Endothelial cell of umbilical vein (primary cell): Measurements from ENCODE around the gene PDE4B. TPM values are rescaled to one million over a fixed set of nuclear protein-coding genes. Genes with fewer than 3 reads are reported as not detected.

Experiments used
- BruUV-seq: library from RNA; stranded (reverse); fragments of 400-500 nt; replicated peaks from 2 replicates; lab custom pipeline; 2021; lab: Mats Ljungman, UMichigan
- CTCF ChIA-PET: fragments of 300-600, 350-600 bp; sonication (Branson Sonifier 250); formaldehyde crosslinking; loops from one replicate; lab custom pipeline; 2021; ENCODE audit warnings: antibody characterized with exemption, inconsistent platforms; lab: Charles Lee
- POLR2A ChIA-PET: fragments of 300-600, 350-600 bp; sonication (Branson Sonifier 250); formaldehyde crosslinking; loops from one replicate; lab custom pipeline; 2021; ENCODE audit warnings: antibody characterized with exemption, inconsistent platforms; lab: Charles Lee
- DNase-seq: peaks from one replicate; pipeline ENCODE4 v3.0.0-alpha.2; 2011; ENCODE audit warnings: low read depth, low spot score
- FAIRE-seq: peaks from 2 replicates; lab custom pipeline; 2011; peaks lifted over from hg19 to GRCh38; lab: Jason Lieb, UNC
- H2AFZ ChIP-seq: 2 replicates; pipeline ENCODE4 v1.6.0; 2012; ENCODE audit warnings: low read depth, low read length, control low read depth, inconsistent platforms
- H3K27ac ChIP-seq: 2 replicates; pipeline ENCODE4 v1.5.1; 2011; ENCODE audit warnings: low read depth, mild to moderate bottlenecking, control low read depth, low read length, moderate library complexity; ENCODE audit not compliant: insufficient read depth
- H3K27me3 ChIP-seq, 2 experiments: 2 replicates each; pipeline versions ENCODE4 v1.6.0 to v1.6.1; 2011; ENCODE audit warnings: low read length in 2 of 2, mixed read lengths in 1 of 2; ENCODE audit not compliant: control insufficient read depth in 2 of 2, insufficient read depth in 2 of 2
- H3K36me3 ChIP-seq, 2 experiments: 2 replicates in 1 of 2; 3 replicates in 1 of 2; pipeline ENCODE4 v1.5.1; 2011; ENCODE audit warnings: low read length in 2 of 2, mild to moderate bottlenecking in 1 of 2, moderate library complexity in 1 of 2; ENCODE audit not compliant: control insufficient read depth in 2 of 2, insufficient read depth in 2 of 2; ENCODE audit errors: extremely low read depth in 1 of 2
- H3K4me1 ChIP-seq: 3 replicates; pipeline ENCODE4 v1.5.1; 2011; ENCODE audit warnings: mild to moderate bottlenecking, low read length; ENCODE audit not compliant: control insufficient read depth, insufficient read depth; ENCODE audit errors: extremely low read depth
- H3K4me2 ChIP-seq: 2 replicates; pipeline ENCODE4 v1.6.1; 2011; ENCODE audit warnings: low read length, control low read depth, mixed read lengths; ENCODE audit not compliant: insufficient read depth
- H3K4me3 ChIP-seq, 3 experiments: fragments of 200-600 bp in 1 of 3; sonication (generic), shearing (Covaris generic) in 1 of 3; replicated peaks in 1 of 3; 2 replicates each; pipeline ENCODE4 v1.5.1; 2011 to 2016; ENCODE audit warnings: control low read depth in 3 of 3, low read length in 3 of 3, mild to moderate bottlenecking in 2 of 3, inconsistent platforms in 1 of 3, low read depth in 1 of 3, moderate library complexity in 1 of 3; ENCODE audit not compliant: insufficient read depth in 1 of 3
- H3K79me2 ChIP-seq: 2 replicates; pipeline ENCODE4 v1.6.0; 2012; ENCODE audit warnings: low read length, inconsistent platforms; ENCODE audit not compliant: control insufficient read depth, insufficient read depth
- H3K9ac ChIP-seq: replicated peaks from 2 replicates; pipeline ENCODE3; 2011; ENCODE audit warnings: low read length, control low read depth; ENCODE audit not compliant: insufficient read depth; ENCODE audit errors: extremely low read depth
- H3K9me1 ChIP-seq: replicated peaks from 3 replicates; pipeline ENCODE4 v1.6.0; 2011; ENCODE audit warnings: mild to moderate bottlenecking, low read length; ENCODE audit not compliant: control insufficient read depth, insufficient read depth; ENCODE audit errors: extremely low read depth
- H3K9me3 ChIP-seq: replicated peaks from 2 replicates; pipeline ENCODE4 v1.5.1; 2012; ENCODE audit warnings: low read length, inconsistent platforms; ENCODE audit not compliant: control insufficient read depth, insufficient read depth
- H4K20me1 ChIP-seq: replicated peaks from 2 replicates; pipeline ENCODE3; 2011; ENCODE audit warnings: mild to moderate bottlenecking, low read length; ENCODE audit not compliant: control insufficient read depth, insufficient read depth; ENCODE audit errors: extremely low read depth
- FOS ChIP-seq: IDR thresholded peaks from 2 replicates; pipeline ENCODE4 v1.6.1; 2011; ENCODE audit warnings: mild to moderate bottlenecking, low read length, moderate library complexity, borderline replicate concordance; ENCODE audit not compliant: insufficient read depth
- GATA2 ChIP-seq: IDR thresholded peaks from 2 replicates; pipeline ENCODE4 v1.7.0; 2011; ENCODE audit warnings: low read depth, mild to moderate bottlenecking, moderate library complexity, mixed read lengths, low read length; ENCODE audit not compliant: insufficient read length, insufficient read depth
- JUN ChIP-seq: IDR thresholded peaks from 2 replicates; pipeline ENCODE4 v1.6.1; 2011; ENCODE audit warnings: borderline replicate concordance, low read depth; ENCODE audit not compliant: insufficient read length, insufficient read depth
- MYC ChIP-seq: IDR thresholded peaks from one replicate; pipeline ENCODE4 v1.6.1; 2011; ENCODE audit warnings: mild to moderate bottlenecking, low read depth, low read length
- POLR2A ChIP-seq: IDR thresholded peaks from 2 replicates; pipeline ENCODE4 v1.6.1; 2012; ENCODE audit warnings: low read depth, mild to moderate bottlenecking, control low read depth, low read length
- POLR2AphosphoS5 ChIP-seq: IDR thresholded peaks from 2 replicates; pipeline ENCODE4 v1.6.1; 2012; ENCODE audit warnings: low read depth, mild to moderate bottlenecking, control low read depth, low read length, moderate library complexity; ENCODE audit not compliant: insufficient read depth
- dilution Hi-C: fragments of 300-500 bp; cut with MboI; formaldehyde crosslinking; loops from one replicate; pipeline ENCODE4 v1.15.0; 2019; ENCODE audit warnings: low sequenced_read_pairs; ENCODE audit not compliant: extremely low pct_ligation_motif_present
- intact Hi-C: fragments of 100-400 bp; cut with micrococcal nuclease; formaldehyde crosslinking; loops from one replicate; pipeline ENCODE4 v1.10.0; 2022
- polyA plus RNA-seq, 4 experiments: library from polyadenylated mRNA; depleted of rRNA in 3 of 4; stranded (reverse) in 3 of 4; unstranded in 1 of 4; fragments of >200 nt; gene quantifications; 2 replicates each; pipeline versions ENCODE4 v1.2.1 to v1.2.3, GENCODE V29; 2011 to 2012; ENCODE audit warnings: missing spikeins in 1 of 4
- total RNA-seq: library from RNA; stranded (reverse); gene quantifications from 2 replicates; pipeline ENCODE4 v1.2.3, GENCODE V29; 2021
- TF ChIP-seq, protein P1 (sequence below), 2 donors: IDR thresholded peaks; 1 replicate in 1 of 2; 2 replicates in 1 of 2; pipeline ENCODE4 v1.5.1; 2011; ENCODE audit warnings: low read length in 2 of 2, mild to moderate bottlenecking in 2 of 2, moderate library complexity in 2 of 2, control low read depth in 1 of 2, inconsistent platforms in 1 of 2, low read depth in 1 of 2; ENCODE audit not compliant: insufficient read depth in 1 of 2; ENCODE audit errors: extremely low read depth in 1 of 2
- TF ChIP-seq, protein P2 (sequence below): IDR thresholded peaks from 2 replicates; pipeline ENCODE4 v1.6.1; 2011; ENCODE audit not compliant: insufficient read depth, insufficient read length

The PDE4B gene
- total and polyA plus RNA-seq, 2 donors (not counting 3 experiments of a cell fraction or from before 2014, with no cell fraction given), result 63.5 to 69.8 TPM

DNA sequence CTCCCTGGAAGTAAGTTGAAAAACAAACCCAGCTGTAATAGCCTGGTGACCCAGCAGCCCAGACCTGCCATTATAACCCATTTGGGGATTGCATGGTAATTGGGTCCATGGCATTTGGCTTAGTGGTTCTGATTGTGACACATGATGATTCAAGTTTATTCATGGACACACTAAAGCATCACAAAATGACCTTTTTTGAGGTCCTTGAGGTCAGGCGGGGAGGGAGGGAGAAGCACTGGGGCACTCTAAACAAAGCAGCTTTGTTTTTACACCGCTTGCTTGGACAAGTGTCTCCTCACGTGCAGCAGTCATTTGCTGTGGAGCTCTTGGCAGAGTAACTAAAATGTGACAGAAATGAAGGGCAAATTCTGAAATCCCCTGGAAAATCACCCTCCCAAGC lies 500.2 kb downstream of the PDE4B start:
- TF ChIP-seq, protein P1, sequence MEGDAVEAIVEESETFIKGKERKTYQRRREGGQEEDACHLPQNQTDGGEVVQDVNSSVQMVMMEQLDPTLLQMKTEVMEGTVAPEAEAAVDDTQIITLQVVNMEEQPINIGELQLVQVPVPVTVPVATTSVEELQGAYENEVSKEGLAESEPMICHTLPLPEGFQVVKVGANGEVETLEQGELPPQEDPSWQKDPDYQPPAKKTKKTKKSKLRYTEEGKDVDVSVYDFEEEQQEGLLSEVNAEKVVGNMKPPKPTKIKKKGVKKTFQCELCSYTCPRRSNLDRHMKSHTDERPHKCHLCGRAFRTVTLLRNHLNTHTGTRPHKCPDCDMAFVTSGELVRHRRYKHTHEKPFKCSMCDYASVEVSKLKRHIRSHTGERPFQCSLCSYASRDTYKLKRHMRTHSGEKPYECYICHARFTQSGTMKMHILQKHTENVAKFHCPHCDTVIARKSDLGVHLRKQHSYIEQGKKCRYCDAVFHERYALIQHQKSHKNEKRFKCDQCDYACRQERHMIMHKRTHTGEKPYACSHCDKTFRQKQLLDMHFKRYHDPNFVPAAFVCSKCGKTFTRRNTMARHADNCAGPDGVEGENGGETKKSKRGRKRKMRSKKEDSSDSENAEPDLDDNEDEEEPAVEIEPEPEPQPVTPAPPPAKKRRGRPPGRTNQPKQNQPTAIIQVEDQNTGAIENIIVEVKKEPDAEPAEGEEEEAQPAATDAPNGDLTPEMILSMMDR (IDR thresholded peaks at IDR 0.05; ENCODE audit: extremely low read depth in 1 of 2, insufficient read depth in 1 of 2, low read depth in 1 of 2, low read length in 2 of 2), result no peak
- no peak for TF ChIP-seq GATA2
- TF ChIP-seq POLR2AphosphoS5, result no peak
- CTCF ChIA-PET, result interaction anchor here (1.2 kb wide), 2 partner anchors 10 to 18 kb away, joined by 3 to 6 read pairs; no protein-coding TSS in a partner anchor
- no peak overlapping the region for H3K27ac ChIP-seq
- H2AFZ ChIP-seq, result no peak overlapping the region
- H3K36me3 ChIP-seq, result no peaks in the 10 kb centered on the region
- POLR2A ChIA-PET, result no interaction called here
- H3K9ac ChIP-seq, result no peak overlapping the region
- H3K9me1 ChIP-seq, result no peaks in the 10 kb centered on the region
- no peaks in the 10 kb centered on the region for H3K4me1 ChIP-seq
- H3K79me2 ChIP-seq, result no peaks in the 10 kb centered on the region
- intact Hi-C loops, result no loop called here
- DNase-seq, result no peak
- H3K27me3 ChIP-seq, result no peaks in the 10 kb centered on the region
- H4K20me1 ChIP-seq, result no peaks in the 10 kb centered on the region
- FAIRE-seq, result no peak
- H3K4me2 ChIP-seq, result no peak overlapping the region
- dilution Hi-C loops, result no loop called here
- H3K4me3 ChIP-seq, result no peak overlapping the region
- no TSS peak for BruUV-seq
- H3K9me3 ChIP-seq, result no peaks in the 10 kb centered on the region

DNA sequence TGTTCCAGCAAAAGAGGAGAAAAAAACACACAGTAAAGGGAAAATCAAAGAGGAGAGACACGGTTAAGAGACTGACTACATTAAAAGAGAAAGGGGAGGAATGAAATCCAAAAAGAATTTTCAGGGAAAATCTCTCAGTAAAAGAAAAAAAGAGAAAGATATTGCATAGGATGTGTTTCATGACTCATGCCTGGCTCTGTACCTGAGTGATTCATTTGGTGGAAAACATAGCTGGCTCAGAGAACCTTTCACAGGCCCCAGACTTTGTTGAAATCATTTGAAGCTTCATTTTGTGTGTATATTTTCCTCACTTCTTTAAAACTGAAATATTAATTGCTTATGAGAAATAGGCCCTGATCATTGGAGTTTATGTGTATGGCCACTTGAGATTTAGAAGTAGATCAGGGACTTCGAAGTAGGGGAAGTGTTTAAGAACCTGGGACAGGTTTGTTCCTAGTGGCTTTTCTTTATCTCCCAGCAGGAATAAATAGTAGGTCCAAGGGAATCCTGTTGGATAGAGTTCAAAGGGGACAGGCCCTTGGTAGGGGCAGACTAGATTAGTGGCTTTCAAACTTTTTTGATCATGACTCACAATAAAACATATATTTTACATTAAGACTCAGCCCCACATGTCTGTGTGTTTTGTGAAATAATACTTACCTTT lies 502.1 kb downstream of the PDE4B start:
- Histone ChIP-seq H3K9me3 (no peaks in the 10 kb centered on the region), H3K4me2 (no peak overlapping the region), H4K20me1 (no peaks in the 10 kb centered on the region), H3K4me3 (no peak overlapping the region), H3K27me3 (no peaks in the 10 kb centered on the region), H3K27ac (peak overlapping the region; percentile 12), H3K9ac (no peak overlapping the region), H3K4me1 (no peaks in the 10 kb centered on the region), H3K9me1 (no peaks in the 10 kb centered on the region), H2AFZ (no peak overlapping the region), H3K79me2 (no peaks in the 10 kb centered on the region), H3K36me3 (no peaks in the 10 kb centered on the region)
- intact Hi-C loops, result no loop called here
- ChIA-PET CTCF (interaction anchor here (0.9 to 2.2 kb wide), 9 partner anchors 9 to 152 kb away, joined by 3 to 8 read pairs (median 3); no protein-coding TSS in a partner anchor), POLR2A (no interaction called here)
- FAIRE-seq, result no peak
- TF ChIP-seq POLR2AphosphoS5 (no peak), JUN (no peak), MYC (no peak), POLR2A (no peak), FOS (peak; percentile 70), GATA2 (no peak)
- TF ChIP-seq, protein P2, sequence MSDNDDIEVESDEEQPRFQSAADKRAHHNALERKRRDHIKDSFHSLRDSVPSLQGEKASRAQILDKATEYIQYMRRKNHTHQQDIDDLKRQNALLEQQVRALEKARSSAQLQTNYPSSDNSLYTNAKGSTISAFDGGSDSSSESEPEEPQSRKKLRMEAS, result no peak
- TF ChIP-seq, protein P1 (IDR thresholded peaks at IDR 0.05; ENCODE audit: extremely low read depth in 1 of 2, insufficient read depth in 1 of 2, low read depth in 1 of 2, low read length in 2 of 2), result no peak
- peak; percentile 64 for DNase-seq
- dilution Hi-C loops, result no loop called here
- BruUV-seq, result no TSS peak
